HG03457 (cell line): ENCODE results near the gene CNBD2.
"Not testable (repeated sequence)": the region's sequence is repeated elsewhere in the genome, so short reads cannot be mapped to it uniquely, and the experiment has no call there.

Experiments
- ATAC-seq: cut with Tn5 transposase; IDR thresholded peaks from one replicate; pipeline ENCODE4 v1.9.1; 2021; ENCODE audit warnings: moderate number of reproducible peaks; ENCODE audit not compliant: unreplicated experiment

The CNBD2 gene

GRCh38 chr20:36018208-36018988, 50.0 kb downstream of the CNBD2 start:
- no peak for ATAC-seq

DNA sequence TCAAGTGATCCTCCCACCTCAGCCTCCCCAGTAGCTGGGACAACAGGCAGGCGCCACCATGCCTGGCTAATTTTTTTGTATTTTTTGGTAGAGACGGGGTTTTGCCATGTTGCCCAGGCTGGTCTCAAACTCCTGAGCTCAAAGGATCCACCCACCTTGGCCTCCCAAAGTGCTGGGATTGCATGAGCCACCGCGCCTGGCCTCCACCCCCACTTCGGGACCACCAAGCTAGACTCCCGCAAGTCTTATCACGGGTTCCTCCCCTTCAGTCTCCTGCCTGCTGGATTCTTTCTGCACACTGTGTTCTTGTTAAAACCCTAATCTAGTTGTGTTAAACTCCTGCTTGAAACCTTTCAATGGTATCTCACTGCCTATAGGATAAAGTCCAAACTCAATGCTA, 57.7 kb downstream of the CNBD2 start:
- ATAC-seq: not testable (repeated sequence)

GRCh38 chr20:36028106-36028808, 59.9 kb downstream of the CNBD2 start:
- no peak for ATAC-seq

DNA sequence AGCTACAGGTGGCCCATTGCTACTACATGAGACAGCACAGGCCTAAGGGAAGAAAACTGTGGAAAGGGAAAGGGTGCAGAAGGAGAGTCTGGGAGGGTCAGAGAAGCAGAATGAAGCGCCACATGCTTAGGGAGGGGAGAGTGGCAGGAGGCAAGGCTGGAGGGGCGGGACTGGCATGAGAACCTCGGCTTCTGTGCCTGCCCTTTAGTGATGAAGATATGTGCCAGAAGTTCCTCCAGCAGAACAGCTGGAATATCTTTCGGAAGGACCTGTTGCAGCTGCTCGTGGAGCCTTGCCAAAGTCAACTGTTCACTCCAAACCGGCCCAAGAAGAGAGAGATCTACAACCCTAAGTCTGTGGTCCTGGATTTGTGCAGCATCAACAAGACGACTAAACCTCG, 61.8 kb downstream of the CNBD2 start:
- ATAC-seq: no peak

DNA sequence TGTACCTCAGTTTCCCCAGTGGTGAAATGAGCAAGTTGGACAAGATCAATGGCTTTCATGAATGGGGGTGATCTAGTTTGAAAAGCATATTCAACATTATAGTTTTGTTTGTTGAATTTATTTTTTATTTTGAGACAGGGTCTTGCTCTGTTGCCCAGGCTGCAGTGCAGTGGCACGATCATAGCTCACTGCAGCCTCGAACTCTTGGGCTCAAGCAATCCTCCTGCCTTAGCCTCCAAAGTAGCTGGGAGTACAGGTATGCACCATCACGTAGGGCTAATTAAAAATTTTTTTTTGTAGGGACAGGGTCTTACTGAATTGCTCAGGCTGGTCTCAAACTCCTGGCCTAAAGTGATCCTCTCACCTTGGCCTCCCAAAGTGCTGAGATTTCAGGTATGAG, 63.4 kb downstream of the CNBD2 start:
- no peak for ATAC-seq

DNA sequence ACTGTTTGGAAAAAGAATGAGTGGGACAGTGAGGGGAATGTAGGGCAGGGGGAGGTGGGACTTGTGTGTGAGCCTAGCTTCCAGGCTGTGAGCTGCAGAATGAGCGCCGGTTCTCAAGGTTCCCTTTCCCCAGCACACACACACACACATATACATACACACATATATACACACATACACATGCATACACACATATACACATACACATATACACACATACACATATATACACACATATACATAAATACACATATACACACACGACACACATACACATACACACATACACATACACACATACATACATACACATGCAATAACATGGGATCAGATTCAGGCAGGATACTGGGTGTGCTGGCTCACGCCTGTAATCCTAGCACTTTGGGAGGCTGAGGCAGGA, 66.5 kb downstream of the CNBD2 start:
- no peak for ATAC-seq

DNA sequence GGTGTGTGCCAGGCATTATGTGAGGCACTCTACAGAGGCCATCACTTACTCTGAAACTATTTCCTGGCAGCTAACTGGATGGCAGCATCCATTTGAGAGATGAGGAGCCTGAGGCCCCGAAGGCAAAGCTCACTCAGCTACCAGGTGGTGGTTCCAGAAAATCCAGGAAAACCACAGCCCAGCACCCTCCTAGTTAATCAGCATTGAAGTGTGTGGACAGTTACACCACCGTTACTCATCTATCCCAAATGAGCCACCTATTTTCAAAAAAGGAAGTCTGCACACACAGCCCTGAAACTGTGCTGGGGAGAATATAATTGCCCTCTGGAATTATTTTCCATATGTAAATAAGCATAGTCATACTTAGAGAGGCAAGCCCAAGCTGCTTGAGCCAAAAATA, 67.4 kb downstream of the CNBD2 start:
- no peak for ATAC-seq

DNA sequence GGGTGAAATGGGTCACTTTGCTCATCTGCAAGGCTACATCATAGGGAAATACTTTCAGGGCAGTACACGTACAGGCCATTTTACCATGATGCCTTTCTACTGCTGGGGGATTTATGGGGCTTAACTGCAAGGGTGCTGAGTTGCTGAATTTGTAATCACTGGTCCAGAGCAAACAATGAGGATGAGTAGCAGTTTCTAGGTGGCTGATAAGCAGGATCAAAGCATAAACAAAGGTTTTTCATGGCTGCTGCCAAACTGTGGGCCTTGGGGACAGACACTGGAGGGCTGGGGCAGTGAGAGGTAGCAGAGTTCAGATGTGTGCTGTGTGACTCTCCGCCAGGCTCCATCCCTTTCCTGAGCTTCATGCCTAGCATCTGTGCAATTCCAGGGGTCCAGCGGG, 68.3 kb downstream of the CNBD2 start:
- ATAC-seq: no peak

- no peak for ATAC-seq
These were observed 72.2 kb downstream of the CNBD2 start for GRCh38 chr20:36040571-36040970.

DNA sequence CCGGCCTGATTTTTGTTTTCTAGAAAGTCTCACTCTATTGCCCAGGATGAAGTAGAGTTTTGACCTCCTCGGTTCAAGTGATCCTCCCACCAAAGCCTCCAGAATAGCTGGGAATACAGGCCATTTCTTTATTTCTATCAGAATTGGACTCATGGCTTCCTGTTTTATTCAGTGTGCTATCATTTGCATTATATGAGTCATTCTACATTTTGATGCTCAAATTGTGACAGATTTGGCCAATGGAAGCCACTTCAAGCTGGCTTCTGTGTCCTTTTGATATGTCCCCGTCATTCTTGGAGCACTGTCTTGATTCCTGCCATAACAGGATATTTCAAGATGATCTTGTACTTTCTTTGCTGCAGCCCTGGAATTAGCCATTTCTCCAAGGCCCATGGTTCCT, 75.1 kb downstream of the CNBD2 start:
- ATAC-seq: no peak

GRCh38 chr20:36043892-36044515, 75.6 kb downstream of the CNBD2 start:
- no peak for ATAC-seq

DNA sequence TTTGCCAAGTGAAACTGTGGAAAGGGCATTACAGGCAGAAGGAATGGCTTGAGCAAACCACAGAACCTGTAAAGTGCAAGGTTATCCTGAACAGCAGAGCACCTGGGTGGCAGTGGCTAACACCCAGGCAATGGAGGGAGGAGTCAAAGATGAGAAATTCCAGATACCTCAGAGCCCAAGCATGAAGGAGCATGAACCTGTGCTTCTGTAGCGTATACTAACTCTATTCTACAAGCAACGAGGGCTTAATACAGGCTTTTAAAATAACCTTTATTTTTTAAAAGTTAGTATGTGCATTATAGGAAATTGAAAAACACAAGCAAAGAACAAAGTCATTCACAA, 77.0 kb downstream of the CNBD2 start:
- no peak for ATAC-seq

- not testable (repeated sequence) for ATAC-seq
These were observed 77.8 kb downstream of the CNBD2 start for GRCh38 chr20:36046073-36046798.

DNA sequence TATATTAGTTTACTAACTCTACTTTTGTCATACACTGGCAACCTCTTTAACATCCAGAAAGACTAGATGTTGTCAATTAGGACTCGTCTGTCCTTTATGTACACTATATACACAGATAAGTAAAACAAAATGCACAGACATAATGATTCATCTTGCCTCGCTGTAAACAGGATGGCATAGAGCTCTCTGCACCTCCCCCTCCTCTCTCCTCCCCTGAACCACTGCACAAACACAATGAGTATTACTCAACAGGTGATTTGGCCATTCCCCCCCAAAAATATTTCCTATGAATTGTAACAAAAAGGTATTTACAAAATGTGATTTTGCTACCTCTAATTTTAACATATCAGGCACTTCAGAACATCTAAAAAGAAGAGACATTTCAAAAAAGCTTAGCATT, 81.0 kb downstream of the CNBD2 start:
- ATAC-seq: not testable (repeated sequence)

GRCh38 chr20:36050436-36051317, 82.3 kb downstream of the CNBD2 start:
- ATAC-seq: peak; percentile 89

DNA sequence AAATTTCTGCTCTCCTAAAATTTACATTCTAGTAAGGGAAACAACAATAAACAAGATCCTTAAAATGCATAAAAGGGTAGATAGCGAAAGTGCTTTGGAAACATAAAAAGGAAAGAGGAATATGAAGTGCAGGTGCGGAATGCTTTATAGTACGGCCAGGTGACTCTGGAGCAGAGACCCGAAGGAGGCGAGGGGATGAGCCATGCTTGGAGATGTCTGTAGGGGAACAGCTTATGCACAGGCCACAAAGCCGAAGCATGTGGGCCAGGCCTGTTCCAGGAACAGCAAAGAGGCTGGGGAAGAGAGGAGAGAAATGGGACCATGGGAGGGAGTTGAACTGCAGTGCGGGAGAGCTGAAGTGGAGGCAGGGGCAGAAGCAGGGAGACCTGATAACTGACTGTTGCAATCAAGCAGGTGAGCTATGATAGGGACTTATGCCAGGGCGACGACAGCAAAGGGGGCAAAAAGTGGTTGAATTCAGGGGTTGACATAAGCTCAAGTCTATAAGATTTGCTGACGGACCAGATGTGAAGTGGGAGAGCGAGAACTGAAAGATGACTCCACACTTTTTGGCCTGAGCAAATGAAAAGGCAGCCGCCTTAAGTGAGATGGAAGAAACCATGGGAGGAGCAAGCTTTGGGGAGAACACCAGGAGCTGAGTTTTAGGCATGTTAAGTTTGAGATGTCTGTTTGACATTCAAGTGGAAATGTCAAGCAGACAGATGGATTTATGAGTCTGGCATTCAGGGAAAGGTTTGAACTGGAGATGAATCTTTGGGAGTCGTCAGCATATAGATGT, 83.1 kb downstream of the CNBD2 start:
- ATAC-seq: no peak

DNA sequence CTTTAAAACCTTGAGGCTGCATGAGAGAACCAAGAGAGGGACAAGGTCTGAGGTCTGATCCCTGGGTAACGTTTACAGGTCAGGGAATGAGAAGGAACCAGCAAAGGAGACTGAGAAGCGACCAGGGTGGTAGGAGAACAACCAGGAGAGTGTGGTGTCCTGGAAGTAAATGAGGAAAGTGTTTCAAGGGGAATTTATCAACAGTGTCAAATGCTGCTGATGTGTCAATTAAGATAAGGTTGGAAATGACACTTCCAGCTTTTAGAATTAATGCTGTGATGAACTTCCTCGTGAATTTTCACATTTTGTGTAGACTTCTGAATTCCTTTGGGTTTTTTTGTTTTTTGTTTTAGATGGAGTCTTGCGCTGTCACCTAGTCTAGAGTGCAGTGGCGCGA, 83.7 kb downstream of the CNBD2 start:
- ATAC-seq: no peak

- not testable (repeated sequence) for ATAC-seq
These were observed 85.6 kb downstream of the CNBD2 start for GRCh38 chr20:36053863-36054518.

DNA sequence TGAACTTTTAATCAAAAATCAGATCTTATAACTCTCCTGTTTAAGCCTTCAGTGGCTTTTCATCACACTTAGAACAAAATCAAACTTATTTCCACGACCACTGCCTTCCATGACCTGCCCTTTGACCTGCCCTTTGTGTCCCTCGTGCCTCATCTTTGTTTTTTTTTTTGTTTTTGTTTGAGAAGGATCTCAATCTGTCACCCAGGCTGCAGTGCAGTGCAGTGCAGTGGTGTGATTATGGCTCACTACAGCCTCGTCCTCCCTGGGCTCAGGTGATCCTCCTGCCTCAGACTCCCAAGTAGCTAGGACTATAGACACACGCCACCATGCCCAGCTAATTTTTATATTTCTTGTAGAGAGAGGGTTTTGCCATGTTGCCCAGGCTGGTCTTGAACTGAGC, 86.8 kb downstream of the CNBD2 start:
- ATAC-seq: no peak
